Stimulated activated naive CD8-positive, alpha-beta T cell treated with anti-CD3 and anti-CD28 coated beads, Interleukin-15, amount 100 ng/mL, for 72 hours (primary cell): ENCODE data around the gene ST8SIA6.

Source experiments
- ATAC-seq: fragments of 150-1000 bp; cut with Tn5 transposase; 2 replicates; pipeline ENCODE4 v1.10.0; 2021; ENCODE audit warnings: mild to moderate bottlenecking, moderate library complexity
- DNase-seq, 2 donors: peaks; one replicate each; pipeline ENCODE4 v3.0.0; 2021 to 2022
- H3K27ac Mint-ChIP-seq, 2 donors: one replicate each; pipeline ENCODE4 v1.8.0; 2022; ENCODE audit warnings: mild to moderate bottlenecking in 2 of 2, mixed read lengths in 2 of 2, moderate library complexity in 2 of 2
- H3K27me3 Mint-ChIP-seq: one replicate; pipeline ENCODE4 v1.8.0; 2022; ENCODE audit warnings: mixed read lengths
- H3K4me1 Mint-ChIP-seq: one replicate; pipeline ENCODE4 v1.8.0; 2022; ENCODE audit warnings: mild to moderate bottlenecking, mixed read lengths
- H3K4me3 Mint-ChIP-seq, 2 donors: one replicate each; pipeline ENCODE4 v1.8.0; 2022; ENCODE audit warnings: mild to moderate bottlenecking in 2 of 2, mixed read lengths in 2 of 2, moderate library complexity in 1 of 2
- H3K9me3 Mint-ChIP-seq, 2 donors: one replicate each; pipeline ENCODE4 v1.8.0; 2022; ENCODE audit warnings: mixed read lengths in 2 of 2

The ST8SIA6 gene

GRCh38 chr10:17357781-17358180, 96.6 kb downstream of the ST8SIA6 start:
- H3K4me3 Mint-ChIP-seq: no peak overlapping the region
- H3K4me1 Mint-ChIP-seq: no peaks in the 10 kb centered on the region
- DNase-seq (no peak), ATAC-seq (no peak)
- peak overlapping the region in 1 of 2 donors; percentile 8 for H3K27ac Mint-ChIP-seq
- H3K27me3 Mint-ChIP-seq: peaks cover 15% of the 10 kb centered on the region
- H3K9me3 Mint-ChIP-seq: peaks cover 0 to 5% of the 10 kb centered on the region in 2 donors

- H3K27me3 Mint-ChIP-seq: peaks cover 15% of the 10 kb centered on the region
- H3K4me3 Mint-ChIP-seq: no peak overlapping the region
- DNase-seq (no peak), ATAC-seq (no peak)
- H3K9me3 Mint-ChIP-seq: peaks cover 0 to 5% of the 10 kb centered on the region in 2 donors
- H3K27ac Mint-ChIP-seq: no peak overlapping the region
- H3K4me1 Mint-ChIP-seq: no peaks in the 10 kb centered on the region
Observed at GRCh38 chr10:17356820-17357219, 97.6 kb downstream of the ST8SIA6 start.

GRCh38 chr10:17354781-17355180, 99.6 kb downstream of the ST8SIA6 start:
- no peak overlapping the region for H3K4me3 Mint-ChIP-seq
- H3K9me3 Mint-ChIP-seq: peaks cover 4 to 8% of the 10 kb centered on the region in 2 donors
- H3K4me1 Mint-ChIP-seq: no peaks in the 10 kb centered on the region
- peaks cover 34% of the 10 kb centered on the region for H3K27me3 Mint-ChIP-seq
- DNase-seq (no peak), ATAC-seq (no peak)
- no peak overlapping the region for H3K27ac Mint-ChIP-seq

- H3K27me3 Mint-ChIP-seq: peaks cover 37% of the 10 kb centered on the region
- H3K4me3 Mint-ChIP-seq: no peak overlapping the region
- no peak overlapping the region for H3K27ac Mint-ChIP-seq
- peaks cover 4 to 8% of the 10 kb centered on the region in 2 donors for H3K9me3 Mint-ChIP-seq
- DNase-seq: no peak
- no peak for ATAC-seq
- no peaks in the 10 kb centered on the region for H3K4me1 Mint-ChIP-seq
Observed at GRCh38 chr10:17353568-17354300, 100.7 kb downstream of the ST8SIA6 start.

GRCh38 chr10:17352583-17352982, 101.8 kb downstream of the ST8SIA6 start:
- no peak for ATAC-seq
- H3K27me3 Mint-ChIP-seq: peaks cover 32% of the 10 kb centered on the region
- peaks cover 4 to 8% of the 10 kb centered on the region in 2 donors for H3K9me3 Mint-ChIP-seq
- no peaks in the 10 kb centered on the region for H3K4me1 Mint-ChIP-seq
- H3K27ac Mint-ChIP-seq: no peak overlapping the region
- no peak overlapping the region for H3K4me3 Mint-ChIP-seq
- DNase-seq: no peak

GRCh38 chr10:17351506-17351905, 102.9 kb downstream of the ST8SIA6 start:
- H3K4me3 Mint-ChIP-seq: no peak overlapping the region
- no peak for DNase-seq
- no peaks in the 10 kb centered on the region for H3K4me1 Mint-ChIP-seq
- H3K27ac Mint-ChIP-seq: no peak overlapping the region
- ATAC-seq: no peak
- peaks cover 29% of the 10 kb centered on the region for H3K27me3 Mint-ChIP-seq
- H3K9me3 Mint-ChIP-seq: peaks cover 4 to 8% of the 10 kb centered on the region in 2 donors

- Mint-ChIP-seq H3K27ac (no peak overlapping the region), H3K4me3 (no peak overlapping the region), H3K4me1 (no peaks in the 10 kb centered on the region), H3K9me3 (peaks cover 4 to 8% of the 10 kb centered on the region in 2 donors), H3K27me3 (peaks cover 37% of the 10 kb centered on the region)
- no peak for ATAC-seq
- no peak for DNase-seq
Observed at GRCh38 chr10:17349717-17350116, 104.7 kb downstream of the ST8SIA6 start.

- Mint-ChIP-seq H3K27ac (no peak overlapping the region), H3K4me1 (no peaks in the 10 kb centered on the region), H3K9me3 (peaks cover 4 to 8% of the 10 kb centered on the region in 2 donors), H3K4me3 (no peak overlapping the region), H3K27me3 (peaks cover 34% of the 10 kb centered on the region)
- no peak for DNase-seq
- ATAC-seq: no peak
Observed at GRCh38 chr10:17348501-17349349, 105.7 kb downstream of the ST8SIA6 start.

- H3K4me3 Mint-ChIP-seq: no peak overlapping the region
- DNase-seq (no peak), ATAC-seq (no peak)
- H3K27me3 Mint-ChIP-seq: peaks cover 33% of the 10 kb centered on the region
- H3K9me3 Mint-ChIP-seq: peaks cover 4 to 8% of the 10 kb centered on the region in 2 donors
- H3K4me1 Mint-ChIP-seq: no peaks in the 10 kb centered on the region
- no peak overlapping the region for H3K27ac Mint-ChIP-seq
Observed at GRCh38 chr10:17348011-17348500, 106.3 kb downstream of the ST8SIA6 start.

GRCh38 chr10:17344206-17344605, 110.2 kb downstream of the ST8SIA6 start:
- no peak overlapping the region for H3K27ac Mint-ChIP-seq

GRCh38 chr10:17343118-17343517, 111.3 kb downstream of the ST8SIA6 start:
- no peak for DNase-seq
- Mint-ChIP-seq H3K9me3 (peaks cover 19 to 24% of the 10 kb centered on the region in 2 donors), H3K4me1 (no peaks in the 10 kb centered on the region), H3K27me3 (peaks cover 10% of the 10 kb centered on the region), H3K4me3 (no peak overlapping the region), H3K27ac (no peak overlapping the region)
- ATAC-seq: no peak

More at GRCh38 chr10:17344206-17344605, 110.2 kb downstream of the ST8SIA6 start:
- Mint-ChIP-seq H3K27me3 (peaks cover 10% of the 10 kb centered on the region), H3K4me3 (no peak overlapping the region), H3K9me3 (peaks cover 19 to 22% of the 10 kb centered on the region in 2 donors), H3K4me1 (no peaks in the 10 kb centered on the region)
- no peak for ATAC-seq
- DNase-seq: no peak

- Mint-ChIP-seq H3K9me3 (peaks cover 19 to 24% of the 10 kb centered on the region in 2 donors), H3K4me1 (no peaks in the 10 kb centered on the region), H3K27me3 (peaks cover 8% of the 10 kb centered on the region), H3K4me3 (no peak overlapping the region), H3K27ac (no peak overlapping the region)
- ATAC-seq (no peak), DNase-seq (no peak)
Observed at GRCh38 chr10:17340144-17340829, 114.1 kb downstream of the ST8SIA6 start.

GRCh38 chr10:17335065-17335464, 119.3 kb downstream of the ST8SIA6 start:
- ATAC-seq: no peak

GRCh38 chr10:17330501-17330900, 123.9 kb downstream of the ST8SIA6 start:
- Mint-ChIP-seq H3K4me3 (no peak overlapping the region), H3K27me3 (no peaks in the 10 kb centered on the region), H3K27ac (no peak overlapping the region), H3K9me3 (no peaks in the 10 kb centered on the region), H3K4me1 (no peaks in the 10 kb centered on the region)
- ATAC-seq (no peak), DNase-seq (no peak)

More at GRCh38 chr10:17335065-17335464, 119.3 kb downstream of the ST8SIA6 start:
- no peak for DNase-seq
- H3K4me1 Mint-ChIP-seq: no peaks in the 10 kb centered on the region
- no peak overlapping the region for H3K27ac Mint-ChIP-seq
- peaks cover 5 to 11% of the 10 kb centered on the region in 2 donors for H3K9me3 Mint-ChIP-seq
- no peak overlapping the region for H3K4me3 Mint-ChIP-seq
- H3K27me3 Mint-ChIP-seq: no peaks in the 10 kb centered on the region

- ATAC-seq (no peak), DNase-seq (no peak)
- Mint-ChIP-seq H3K27me3 (no peaks in the 10 kb centered on the region), H3K9me3 (no peaks in the 10 kb centered on the region), H3K4me3 (no peak overlapping the region), H3K4me1 (no peaks in the 10 kb centered on the region), H3K27ac (no peak overlapping the region)
Observed at GRCh38 chr10:17326377-17326776, 128.0 kb downstream of the ST8SIA6 start.
